Measurements from ENCODE around the gene FAM174B.

Gene FAM174B

DNA sequence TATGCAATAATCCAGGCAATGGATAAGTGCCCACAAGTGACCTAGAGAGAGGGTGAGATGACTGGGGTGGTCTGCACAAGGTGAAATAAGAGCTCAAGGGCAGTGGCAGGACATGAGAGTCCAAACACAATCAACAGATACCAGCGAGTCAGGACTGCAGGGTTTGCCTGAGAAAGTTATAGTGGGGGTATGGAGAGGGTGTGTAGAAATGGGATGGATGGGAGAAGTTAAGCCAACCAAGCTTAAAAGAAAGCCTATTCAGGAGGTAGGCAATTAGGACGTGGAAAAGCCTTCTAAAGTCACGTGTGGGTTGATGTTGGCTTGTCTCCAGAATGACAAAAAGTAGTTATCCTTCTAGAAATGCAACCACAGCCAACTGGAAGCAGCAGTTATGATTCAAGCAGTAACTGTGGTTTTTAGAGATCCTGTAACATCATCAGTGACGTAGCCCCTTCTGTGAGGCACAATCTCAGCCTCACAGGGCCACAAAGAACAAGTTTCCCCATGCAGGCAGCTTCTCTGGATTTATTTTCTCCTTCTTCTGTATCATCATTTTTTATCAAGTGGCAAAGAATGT is 56.1 kb downstream of the FAM174B start:
- DNase-seq = no peak

DNA sequence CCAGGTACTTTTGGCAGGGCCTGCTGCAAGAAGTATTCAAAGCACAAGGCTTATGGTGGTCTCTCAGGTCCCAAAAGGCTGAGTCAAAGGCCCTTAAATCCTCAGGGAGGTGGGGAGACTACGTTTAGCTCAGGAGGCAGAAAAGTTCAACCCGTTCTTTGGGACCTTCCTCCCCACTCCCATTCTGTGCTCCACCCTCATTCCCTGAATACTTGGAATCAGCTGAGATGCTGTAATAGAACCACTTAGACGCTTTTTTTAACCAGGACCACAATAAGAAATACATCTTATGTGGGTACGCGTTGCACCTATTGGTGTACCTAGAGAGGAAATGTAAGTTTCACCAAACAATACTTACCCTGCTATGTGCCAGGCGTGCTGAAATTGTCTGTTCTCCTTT is 58.0 kb downstream of the FAM174B start:
- no peak for DNase-seq

- DNase-seq = no peak
These were observed 59.0 kb downstream of the FAM174B start for GRCh38 chr15:92596623-92597022.

- no peak for DNase-seq
These were observed 59.8 kb downstream of the FAM174B start for GRCh38 chr15:92595506-92596381.

DNA sequence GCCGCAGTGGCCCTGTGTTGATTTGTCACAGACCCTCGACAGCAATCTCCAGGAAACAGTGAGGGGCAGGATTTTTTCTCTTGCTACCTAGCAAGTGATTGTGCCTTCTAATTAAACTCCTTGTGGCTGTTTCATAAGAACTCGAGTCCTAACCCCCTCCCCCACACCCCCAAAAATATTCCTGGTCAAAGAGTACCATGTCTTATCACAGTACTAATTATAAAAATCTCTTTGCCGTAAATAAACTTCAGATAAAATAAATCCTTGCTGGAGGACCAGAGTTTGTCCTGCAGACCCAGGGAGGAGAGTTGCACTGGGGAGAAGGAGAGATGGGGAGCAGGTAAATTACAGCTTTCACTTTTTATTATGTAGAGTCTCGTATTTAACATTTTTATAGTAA is 64.3 kb downstream of the FAM174B start:
- no peak for DNase-seq

GRCh38 chr15:92586966-92587365 is 68.6 kb downstream of the FAM174B start:
- no peak for DNase-seq

- DNase-seq = no peak
These were observed 69.1 kb downstream of the FAM174B start for GRCh38 chr15:92586383-92586942.

DNA sequence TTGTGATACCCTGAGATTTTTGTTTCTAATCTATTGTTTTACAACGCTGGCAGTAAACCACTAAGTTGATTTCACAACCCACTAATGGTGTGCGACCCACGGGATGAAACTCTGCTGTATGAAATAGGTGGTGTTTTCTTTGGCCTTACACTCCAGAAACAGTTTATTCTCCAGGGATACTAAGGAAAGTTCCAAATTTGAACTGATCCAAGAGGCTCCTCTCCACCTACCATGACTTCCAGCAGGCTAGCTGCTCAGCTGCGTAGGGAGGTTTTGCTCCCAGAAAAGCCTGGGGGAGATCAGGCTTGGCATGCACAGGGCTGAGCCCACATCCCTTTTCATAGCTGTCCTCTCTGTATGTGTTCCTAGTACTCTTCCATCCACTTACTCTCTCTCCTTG is 71.5 kb downstream of the FAM174B start:
- no peak for DNase-seq

- no peak for DNase-seq
These were observed 72.2 kb downstream of the FAM174B start for GRCh38 chr15:92583096-92584034.

- no peak for DNase-seq
These were observed 73.4 kb downstream of the FAM174B start for GRCh38 chr15:92582206-92582605.

- no peak for DNase-seq
These were observed 74.6 kb downstream of the FAM174B start for GRCh38 chr15:92580933-92581445.

GRCh38 chr15:92580521-92580920 is 75.1 kb downstream of the FAM174B start:
- no peak for DNase-seq

GRCh38 chr15:92579931-92580470 is 75.6 kb downstream of the FAM174B start:
- no peak for DNase-seq

GRCh38 chr15:92579486-92579885 is 76.1 kb downstream of the FAM174B start:
- DNase-seq = no peak

DNA sequence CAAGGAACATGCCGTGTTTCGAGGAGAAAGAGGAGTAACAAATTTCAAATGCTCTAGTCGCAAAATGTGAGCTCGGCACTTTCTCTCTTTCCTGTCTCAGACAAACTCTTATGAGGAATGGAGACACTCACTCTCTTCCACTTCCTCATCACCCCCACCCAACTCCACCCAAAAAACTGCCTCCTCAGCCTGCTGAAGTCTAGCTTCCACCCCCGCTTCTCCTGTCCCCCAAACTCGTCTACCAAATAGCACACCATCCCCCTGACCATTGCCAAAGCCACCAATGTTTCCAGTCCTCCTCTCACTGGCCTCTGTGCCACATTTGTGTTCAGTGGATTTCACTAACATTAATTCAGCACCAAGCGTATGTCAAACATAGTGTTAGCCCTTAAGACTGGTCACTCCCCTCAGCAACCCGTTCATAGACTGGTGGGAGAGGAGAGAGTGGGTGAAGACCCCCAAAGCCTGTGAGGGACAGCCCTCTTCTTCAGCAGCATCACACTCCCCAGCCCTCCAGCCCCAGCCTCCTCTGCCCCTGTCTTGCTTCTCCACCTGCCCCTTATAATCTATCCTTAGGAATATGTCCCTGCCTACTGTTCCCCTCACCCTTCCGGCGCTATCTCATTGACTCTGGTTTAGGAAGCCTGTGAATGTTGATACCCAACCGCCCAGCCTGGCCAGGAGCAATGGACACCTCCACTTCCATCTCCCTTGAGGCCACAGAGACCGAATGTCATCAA is 77.3 kb downstream of the FAM174B start:
- DNase-seq = no peak

DNA sequence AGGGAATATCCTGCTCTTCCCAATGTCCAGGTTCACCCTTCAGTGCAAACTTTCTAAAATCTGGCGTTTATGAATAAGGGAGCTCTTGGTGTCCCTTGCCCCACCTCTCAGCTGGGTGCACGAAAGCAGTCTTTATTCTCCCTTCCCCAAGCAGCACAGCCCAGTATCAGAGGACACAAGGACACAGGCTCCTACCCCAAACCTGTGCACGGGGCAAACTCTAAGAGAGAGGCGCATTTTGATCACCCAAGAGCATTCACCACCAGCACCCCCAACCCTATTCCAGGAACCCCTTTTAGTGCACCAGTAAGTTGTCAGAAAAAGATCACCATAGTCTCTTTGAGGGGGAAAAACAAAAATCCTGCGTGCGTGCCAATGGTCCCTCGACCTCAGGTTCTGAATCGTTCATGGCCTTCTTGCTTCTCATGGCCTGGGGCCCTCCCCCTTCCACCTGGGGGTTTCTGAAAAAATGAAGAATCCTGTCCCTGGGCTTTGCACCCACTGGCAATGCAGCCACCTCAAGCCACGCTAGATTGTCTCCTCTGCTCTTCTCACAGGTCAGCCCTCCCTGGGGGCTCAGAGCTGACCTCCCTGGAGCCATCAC is 78.9 kb downstream of the FAM174B start:
- no peak for DNase-seq

GRCh38 chr15:92574566-92574965 is 81.0 kb downstream of the FAM174B start:
- no peak for DNase-seq

DNA sequence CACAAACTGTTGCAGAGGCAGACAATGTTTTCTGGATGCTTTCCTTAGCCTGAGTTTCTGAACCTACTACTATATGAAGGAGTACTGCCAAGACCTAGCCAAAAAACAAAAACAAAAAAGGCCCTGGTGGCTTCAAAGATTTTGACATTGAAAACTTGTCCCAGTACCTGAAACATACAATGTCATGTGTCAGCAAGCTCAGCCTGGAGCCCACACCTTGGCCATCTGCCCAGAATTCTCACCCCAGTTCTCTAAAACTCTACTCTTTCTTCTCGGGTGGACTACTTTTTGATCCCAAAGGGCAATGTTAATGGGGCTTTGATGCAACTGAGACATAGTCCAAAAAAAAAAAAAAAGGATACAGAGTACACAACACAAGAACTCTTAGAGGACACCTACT is 81.4 kb downstream of the FAM174B start:
- DNase-seq = no peak

- DNase-seq = no peak
These were observed 83.8 kb downstream of the FAM174B start for GRCh38 chr15:92571824-92572223.

- no peak for DNase-seq
These were observed 85.2 kb downstream of the FAM174B start for GRCh38 chr15:92570391-92570790.

DNA sequence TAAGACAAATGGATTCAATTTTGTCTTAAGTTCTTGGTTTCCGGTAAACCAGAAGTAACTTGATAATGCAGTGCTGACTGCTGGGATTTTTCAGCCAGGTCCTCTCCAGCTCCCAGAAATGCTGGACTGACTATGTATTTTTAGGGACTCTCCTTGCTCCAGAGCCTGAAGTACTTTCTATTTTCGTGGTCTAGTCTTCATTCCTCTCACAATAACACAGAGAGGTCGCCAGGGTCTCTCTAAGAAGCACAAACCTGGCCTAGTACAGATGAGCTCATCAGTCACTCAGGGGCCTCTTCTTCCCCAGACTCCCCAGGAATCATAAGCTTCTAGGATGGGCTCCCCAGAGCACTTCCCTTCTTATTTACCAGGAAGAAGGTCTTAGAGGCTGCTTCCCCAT is 85.8 kb downstream of the FAM174B start:
- DNase-seq = no peak
